Measurements from ENCODE around the gene PPP1R11. TPM values are rescaled to one million over a fixed set of nuclear protein-coding genes. Genes with fewer than 3 reads are reported as not detected.
"Not testable (repeated sequence)": the region's sequence is repeated elsewhere in the genome, so short reads cannot be mapped to it uniquely, and the experiment has no call there.

The PPP1R11 gene, protein sequence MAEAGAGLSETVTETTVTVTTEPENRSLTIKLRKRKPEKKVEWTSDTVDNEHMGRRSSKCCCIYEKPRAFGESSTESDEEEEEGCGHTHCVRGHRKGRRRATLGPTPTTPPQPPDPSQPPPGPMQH
- total RNA-seq (2014; rRNA removed; shearing (Covaris generic)), result 57.8 and 68.7 TPM in 2 replicates

DNA sequence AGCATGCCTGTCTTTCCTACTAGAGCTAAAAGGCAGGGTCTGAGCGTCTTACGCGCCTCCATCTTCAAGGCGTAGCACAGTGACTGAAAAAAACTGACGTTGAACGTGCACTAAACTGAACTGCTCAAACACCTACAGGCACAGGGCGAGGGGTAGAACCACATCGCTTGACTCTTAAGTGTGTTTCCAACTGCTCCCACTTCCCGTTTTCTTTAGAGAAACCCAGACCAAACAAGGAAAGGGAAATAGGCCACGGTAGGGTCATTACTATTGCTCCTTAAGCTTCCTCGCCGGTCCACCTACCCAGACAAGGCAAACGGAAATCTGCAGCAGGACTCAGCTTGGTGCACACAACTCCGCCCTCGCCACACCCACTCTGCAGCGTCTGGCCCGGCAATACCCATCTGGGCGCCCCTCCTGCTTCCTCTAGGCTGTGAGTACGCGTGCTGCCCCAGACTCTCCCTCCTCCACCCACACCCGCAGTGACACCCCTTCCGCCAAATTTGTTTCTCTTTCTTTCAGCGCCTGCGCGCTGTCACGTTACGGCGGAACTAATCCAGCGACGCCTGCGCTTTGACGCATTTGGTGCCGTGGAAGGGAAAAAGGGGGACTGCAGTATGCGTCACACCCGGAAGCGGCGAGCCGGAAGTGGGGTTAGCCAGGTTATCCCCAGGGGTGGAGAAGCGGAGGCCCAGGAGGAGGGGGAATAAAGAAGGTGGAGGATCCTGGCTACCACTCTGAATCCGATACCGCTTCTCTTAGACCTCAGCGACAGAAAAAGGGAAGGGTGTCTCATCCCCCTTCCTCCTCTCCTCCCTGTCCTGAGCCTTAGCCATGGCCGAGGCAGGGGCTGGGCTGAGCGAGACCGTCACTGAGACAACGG, at the start of gene PPP1R11:
TSS of gene PPP1R11 (plus strand) at position 622 of the 883 bp plus-strand sequence. CDS start at position 835, 213 bp downstream.
- peak; percentile 99 for DNase-seq (ENCODE audit: low spot score)

DNA sequence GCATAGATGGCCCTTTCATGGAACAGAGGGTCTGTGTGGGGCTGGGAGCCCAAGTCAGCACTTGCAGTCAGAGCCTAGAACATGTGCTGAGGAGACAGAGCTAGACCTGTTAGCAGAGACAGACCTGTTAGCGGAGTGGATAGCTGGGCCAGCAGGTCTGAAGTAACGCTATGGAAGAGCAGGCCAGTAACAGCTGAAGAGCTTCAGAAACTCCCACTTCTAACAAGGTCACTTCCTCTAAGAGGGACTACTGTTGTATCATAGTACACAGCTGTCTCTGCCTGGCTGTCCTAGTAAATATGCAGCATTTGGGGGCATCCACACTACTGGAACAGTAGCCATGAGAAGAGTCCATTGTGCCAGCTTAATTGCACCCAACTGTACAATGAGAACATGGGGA, 47.2 kb upstream of the PPP1R11 start:
- DNase-seq (ENCODE audit: low spot score), result no peak

DNA sequence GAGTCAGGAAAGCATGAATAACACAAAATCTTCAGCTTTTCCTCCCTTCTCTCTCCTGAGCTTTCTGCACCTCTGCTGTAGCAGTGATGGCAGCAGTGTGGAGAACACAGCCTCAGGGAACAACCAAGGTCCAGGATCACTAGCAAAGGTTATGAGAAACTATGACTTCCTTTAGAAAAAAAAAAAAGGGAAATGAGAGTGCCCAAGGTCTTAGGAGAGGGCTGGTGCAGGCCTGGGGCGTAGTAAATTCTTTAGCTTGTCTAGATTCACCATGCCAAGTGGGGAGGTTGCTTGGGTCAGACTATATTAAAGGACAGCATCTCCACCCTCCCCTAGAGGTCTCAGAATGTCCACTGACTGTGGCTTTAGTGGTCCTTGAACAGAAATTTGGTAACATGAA, 46.4 kb upstream of the PPP1R11 start:
- no peak for DNase-seq (ENCODE audit: low spot score)

DNA sequence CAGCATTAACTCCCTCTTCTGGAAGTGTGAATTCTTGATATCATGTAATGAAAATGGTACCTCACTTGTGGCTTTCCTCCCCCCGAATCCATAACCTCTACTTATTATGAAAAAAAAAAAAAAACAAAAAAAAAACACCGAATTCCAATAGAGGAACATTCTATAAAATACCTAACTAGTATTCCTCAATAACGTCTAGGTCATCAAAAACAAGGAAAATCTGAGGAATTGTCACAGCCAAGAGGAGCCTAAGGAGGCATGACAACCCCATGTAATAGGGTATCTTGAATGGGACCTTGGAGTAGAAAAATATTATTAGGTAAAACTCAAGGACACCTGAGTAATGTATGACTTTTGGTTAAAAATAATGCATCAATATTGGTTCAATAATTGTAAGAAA, 44.8 kb upstream of the PPP1R11 start:
- DNase-seq (ENCODE audit: low spot score), result no peak

GRCh38 chr6:30022712-30023111, 44.3 kb upstream of the PPP1R11 start:
- not testable (repeated sequence) for DNase-seq (ENCODE audit: low spot score)

DNA sequence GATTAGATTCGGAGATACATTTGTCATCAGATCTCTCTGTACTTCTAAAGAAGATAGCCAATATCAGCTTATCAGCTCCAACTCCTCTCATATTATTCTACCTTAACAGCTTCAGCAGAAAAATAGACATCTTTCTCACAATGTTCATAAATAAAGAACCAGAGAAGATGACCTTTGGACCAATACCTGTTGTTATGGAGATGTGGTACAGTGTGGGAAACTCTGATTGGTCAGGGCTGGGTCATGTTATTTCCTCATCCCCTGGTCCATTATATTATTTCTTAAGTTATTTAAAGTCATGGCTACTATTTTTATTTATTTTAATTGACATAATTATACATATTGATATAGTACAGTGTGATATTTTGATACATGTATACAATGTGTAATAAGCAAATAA, 41.8 kb upstream of the PPP1R11 start:
- no peak for DNase-seq (ENCODE audit: low spot score)

- DNase-seq (ENCODE audit: low spot score), result no peak
These were observed 37.4 kb upstream of the PPP1R11 start for GRCh38 chr6:30029588-30029987.

- DNase-seq (ENCODE audit: low spot score), result no peak
These were observed 35.6 kb upstream of the PPP1R11 start for GRCh38 chr6:30031381-30031780.

DNA sequence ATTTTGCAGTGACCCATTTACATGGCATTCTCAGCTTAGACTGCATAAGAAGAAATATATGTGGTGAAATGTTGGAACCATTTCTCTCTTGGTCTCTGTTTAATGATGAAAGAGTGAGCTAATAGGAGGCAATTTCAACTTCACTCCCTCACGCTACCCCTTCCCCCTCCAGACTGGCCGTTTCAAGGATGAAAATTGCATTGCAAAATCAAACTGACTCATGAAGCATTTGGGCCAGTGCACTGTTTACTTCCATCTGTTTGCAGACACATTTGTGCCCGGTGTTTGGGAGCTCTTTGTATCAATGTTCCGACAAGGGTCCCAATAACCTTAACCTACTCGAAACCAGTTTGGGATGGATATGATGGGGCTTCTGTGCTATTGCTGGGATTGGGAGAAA, 33.6 kb upstream of the PPP1R11 start:
- peak; percentile 37 for DNase-seq (ENCODE audit: low spot score)

DNA sequence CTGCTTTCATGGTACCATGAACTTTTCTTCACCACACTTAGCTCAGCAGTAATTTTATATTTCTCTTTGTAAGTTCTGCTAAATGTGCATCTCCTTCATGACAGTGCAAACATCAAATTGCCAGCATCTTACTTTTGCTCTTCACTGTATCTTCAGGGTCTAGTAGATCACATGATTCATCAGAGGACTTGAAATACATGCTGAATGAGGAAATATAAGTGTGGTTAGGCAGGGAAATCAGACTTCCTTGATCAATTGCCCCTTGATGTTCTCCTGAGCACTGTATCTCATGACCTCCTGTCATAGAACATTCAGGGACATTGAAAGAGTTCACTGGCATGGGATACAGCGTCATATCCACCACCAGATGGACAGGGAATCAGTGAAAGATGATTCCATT, 31.2 kb upstream of the PPP1R11 start:
- DNase-seq (ENCODE audit: low spot score), result no peak

DNA sequence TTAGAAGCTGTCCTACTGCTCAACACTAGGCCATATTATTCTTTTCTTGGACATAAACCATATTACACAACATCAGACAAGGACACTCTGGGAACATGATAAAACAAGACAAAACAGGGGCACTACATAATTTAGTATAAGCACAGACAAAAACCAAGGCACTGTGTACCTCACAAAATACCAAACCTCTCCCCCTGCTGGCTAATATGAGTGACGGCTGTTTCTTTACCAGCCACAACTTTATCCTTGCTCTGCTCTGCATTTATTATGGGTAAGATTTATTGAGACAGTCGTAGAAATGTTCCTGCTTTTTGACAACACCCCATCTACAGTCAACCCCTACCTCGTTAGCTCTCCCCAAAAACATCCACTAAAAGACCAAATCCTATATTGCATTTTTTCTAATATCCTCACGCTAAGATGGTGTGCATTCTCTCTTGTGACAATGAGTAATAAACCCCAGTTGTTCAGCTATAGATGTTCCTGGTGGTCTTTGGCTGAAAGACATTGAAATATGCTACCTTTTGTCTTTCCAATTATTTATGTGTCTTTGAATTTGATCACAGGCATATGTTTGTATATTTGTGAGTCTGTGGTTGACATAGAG, 29.7 kb upstream of the PPP1R11 start:
- no peak for DNase-seq (ENCODE audit: low spot score)

DNA sequence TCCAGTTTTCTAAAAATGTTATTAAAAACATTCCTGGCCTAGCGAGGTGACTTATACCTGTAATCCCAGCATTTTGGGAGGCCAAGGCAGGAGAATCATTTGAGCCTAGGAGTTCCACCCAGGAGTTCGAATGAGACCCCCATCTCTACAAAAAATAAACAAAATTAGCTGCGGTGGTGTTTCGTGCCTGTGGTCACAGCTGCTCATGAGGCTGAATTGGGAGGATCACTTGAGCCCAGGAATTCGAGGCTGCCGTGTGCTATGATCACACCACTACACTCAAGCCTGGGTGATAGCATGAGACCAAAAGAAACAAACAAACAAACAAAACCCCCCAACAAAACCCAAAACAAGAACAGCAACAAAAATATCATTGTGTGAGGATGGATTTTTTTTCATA, 25.8 kb upstream of the PPP1R11 start:
- no peak for DNase-seq (ENCODE audit: low spot score)

- no peak for DNase-seq (ENCODE audit: low spot score)
These were observed 25.2 kb upstream of the PPP1R11 start for GRCh38 chr6:30041821-30042220.

GRCh38 chr6:30042476-30042875, 24.5 kb upstream of the PPP1R11 start:
- no peak for DNase-seq (ENCODE audit: low spot score)

DNA sequence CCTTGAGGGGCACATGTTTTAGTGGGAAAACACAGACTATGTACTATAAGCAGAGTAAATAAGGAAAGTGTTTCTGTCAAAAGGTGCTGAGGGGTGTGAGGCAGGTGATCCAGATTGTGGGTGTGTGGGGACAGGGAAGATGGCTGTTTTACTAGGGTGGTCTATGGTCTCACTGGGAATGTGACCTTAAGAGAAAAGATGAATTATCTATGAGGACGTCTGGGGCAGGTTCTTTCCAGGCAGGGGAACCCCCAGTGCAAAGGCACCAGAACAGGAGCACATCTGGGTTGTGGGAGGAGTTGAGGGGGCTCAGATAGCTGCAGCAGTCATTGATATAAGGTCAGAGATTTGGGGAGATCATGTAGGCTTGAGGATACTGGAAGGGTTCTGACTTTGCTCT, 24.1 kb upstream of the PPP1R11 start:
- no peak for DNase-seq (ENCODE audit: low spot score)

GRCh38 chr6:30043744-30044143, 23.3 kb upstream of the PPP1R11 start:
- DNase-seq (ENCODE audit: low spot score), result no peak

DNA sequence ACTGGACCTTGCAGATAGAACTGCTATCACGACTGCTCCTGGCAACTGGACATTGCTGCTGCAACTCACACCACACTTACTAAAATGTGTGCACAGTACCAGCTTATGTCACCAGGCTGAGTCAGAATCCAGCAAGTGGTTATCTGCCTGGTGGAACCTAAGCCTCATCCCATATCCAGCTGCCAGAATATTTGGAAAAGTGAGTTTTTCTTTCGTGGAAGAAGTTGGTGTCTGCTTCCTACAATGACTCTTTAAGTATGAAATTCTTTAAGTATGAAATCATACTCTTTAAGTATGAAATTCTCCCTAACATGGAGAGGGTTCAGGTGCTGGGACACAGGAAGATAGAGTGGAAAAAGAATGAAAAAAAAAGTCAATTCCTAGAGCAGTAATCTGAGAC, 22.4 kb upstream of the PPP1R11 start:
- DNase-seq (ENCODE audit: low spot score), result no peak

DNA sequence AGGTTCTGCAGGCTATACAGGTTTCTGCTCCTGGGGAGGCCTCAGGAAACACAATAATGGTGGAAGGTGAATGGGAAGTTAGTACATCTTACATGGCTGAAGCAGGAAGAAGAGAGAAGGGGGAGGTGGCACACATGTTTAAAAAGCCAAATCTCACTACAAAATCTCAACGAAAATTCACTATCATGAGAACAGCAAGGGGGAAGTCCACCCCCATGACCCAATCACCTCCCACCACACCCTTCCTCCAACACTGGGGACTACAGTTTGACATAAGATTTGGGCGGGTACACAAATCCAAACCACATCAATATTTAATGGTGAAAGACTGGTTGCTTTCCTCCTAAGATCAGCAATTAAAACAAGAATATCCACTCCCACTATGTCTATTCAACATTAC, 19.8 kb upstream of the PPP1R11 start:
- no peak for DNase-seq (ENCODE audit: low spot score)

- DNase-seq (ENCODE audit: low spot score), result no peak
These were observed 13.3 kb upstream of the PPP1R11 start for GRCh38 chr6:30053682-30054081.

DNA sequence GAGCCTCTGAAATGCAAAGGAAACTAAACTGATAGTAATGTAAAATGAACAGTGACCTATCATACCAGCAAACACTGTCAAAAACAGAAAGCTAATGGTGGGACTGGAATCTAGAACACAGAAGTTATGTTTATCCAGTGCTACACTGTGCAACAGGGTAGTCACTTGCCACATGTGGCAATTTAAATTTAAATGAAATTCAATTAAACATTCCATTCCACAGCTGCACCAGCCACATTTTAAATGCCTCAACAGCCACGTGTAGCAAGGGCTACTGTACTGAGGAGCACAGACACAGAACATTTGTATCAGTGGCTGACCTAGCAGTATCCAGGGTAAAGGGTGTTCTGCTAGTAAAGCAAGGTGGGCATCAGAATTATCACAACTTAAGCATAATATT, 11.5 kb upstream of the PPP1R11 start:
- no peak for DNase-seq (ENCODE audit: low spot score)

GRCh38 chr6:30060606-30061091, 6.3 kb upstream of the PPP1R11 start:
- DNase-seq (ENCODE audit: low spot score), result no peak

- DNase-seq (ENCODE audit: low spot score), result peak; percentile 95
These were observed 5.7 kb upstream of the PPP1R11 start, which contains the start of gene POLR1H for GRCh38 chr6:30061092-30061857. TSS of gene POLR1H (plus strand) at chr6:30061265. CDS start at chr6:30061525, 260 bp downstream.

Data from H4 (cell line).